ENCODE data around the gene FAM111B. TPM values are rescaled to one million over a fixed set of nuclear protein-coding genes. Genes with fewer than 3 reads are reported as not detected.

Gene FAM111B
- total RNA-seq, 2 donors from 2014 or later: 2.1 TPM; not detected in 1

- Histone ChIP-seq H3K4me3 (peak overlapping the region; percentile 26), H3K27me3 (replicated peaks; ENCODE audit: insufficient read depth) (no peaks in the 10 kb centered on the region), H3K36me3 (no peaks in the 10 kb centered on the region), H3K9me3 (no peaks in the 10 kb centered on the region), H3K27ac (no peak overlapping the region), H3K4me1 (ENCODE audit: control insufficient read depth in 1 of 2, low read depth in 2 of 2) (no peaks in the 10 kb centered on the region)
- ATAC-seq (ENCODE audit: insufficient number of reproducible peaks, low FRiP score, low read depth): peak; percentile 50
- no peak for DNase-seq (ENCODE audit: low spot score)
- peak; percentile 74 for TF ChIP-seq CTCF (IDR thresholded peaks at IDR 0.05)
Measured at GRCh38 chr11:59158206-59159068, 51.4 kb downstream of the FAM111B start.

GRCh38 chr11:59164028-59164427, 57.0 kb downstream of the FAM111B start:
- Histone ChIP-seq H3K27me3 (replicated peaks; ENCODE audit: insufficient read depth) (no peaks in the 10 kb centered on the region), H3K9me3 (no peaks in the 10 kb centered on the region), H3K36me3 (no peaks in the 10 kb centered on the region), H3K4me1 (ENCODE audit: control insufficient read depth in 1 of 2, low read depth in 2 of 2) (no peaks in the 10 kb centered on the region), H3K4me3 (no peak overlapping the region), H3K27ac (no peak overlapping the region)
- TF ChIP-seq CTCF (IDR thresholded peaks at IDR 0.05): no peak
- ATAC-seq (ENCODE audit: insufficient number of reproducible peaks, low FRiP score, low read depth) (no peak), DNase-seq (ENCODE audit: low spot score) (no peak)

- TF ChIP-seq CTCF (IDR thresholded peaks at IDR 0.05): peak; percentile 87
- no peak within 1 kb of the TSS for H3K27ac ChIP-seq
Measured at GRCh38 chr11:59171508-59172322, 64.7 kb downstream of the FAM111B start, which contains the start of gene DTX4. DTX4 (plus strand) TSS chr11:59172132; CDS start chr11:59172596, 464 bp downstream.

GRCh38 chr11:59172345-59173079, 65.5 kb downstream of the FAM111B start:
- Histone ChIP-seq H3K4me1 (ENCODE audit: control insufficient read depth in 1 of 2, low read depth in 2 of 2) (peaks cover 0 to 17% of the 10 kb centered on the region in 2 donors), H3K4me3 (peak overlapping the region; percentile 94), H3K36me3 (no peaks in the 10 kb centered on the region), H3K9me3 (no peaks in the 10 kb centered on the region), H3K27me3 (replicated peaks; ENCODE audit: insufficient read depth) (no peaks in the 10 kb centered on the region), H3K27ac (no peak overlapping the region)
- no peak for TF ChIP-seq CTCF (IDR thresholded peaks at IDR 0.05)
- no peak for DNase-seq (ENCODE audit: low spot score)
- no peak for ATAC-seq (ENCODE audit: insufficient number of reproducible peaks, low FRiP score, low read depth)

More at GRCh38 chr11:59171508-59172322, 64.7 kb downstream of the FAM111B start, which contains the start of gene DTX4:
- DNase-seq (ENCODE audit: low spot score) (peak; percentile 80), ATAC-seq (ENCODE audit: insufficient number of reproducible peaks, low FRiP score, low read depth) (peak; percentile 91)
- Histone ChIP-seq H3K36me3 (no peaks in the 10 kb centered on the region), H3K4me3 (peak within 1 kb of the TSS; percentile 94), H3K27me3 (replicated peaks; ENCODE audit: insufficient read depth) (no peaks in the 10 kb centered on the region), H3K4me1 (ENCODE audit: control insufficient read depth in 1 of 2, low read depth in 2 of 2) (peaks cover 0 to 17% of the 10 kb centered on the region in 2 donors), H3K9me3 (no peaks in the 10 kb centered on the region)

All from thoracic aorta (tissue), 2 donors.